B cell (primary cell): ENCODE data around the gene PAM16. TPM values are rescaled to one million over a fixed set of nuclear protein-coding genes. Genes with fewer than 3 reads are reported as not detected.

Experiments
- ATAC-seq: fragments of 200-7000 bp; cut with Tn5 transposase; one replicate; pipeline ENCODE4 v1.10.0; 2021; ENCODE audit warnings: low read depth, mild to moderate bottlenecking, moderate number of reproducible peaks, moderate library complexity
- CTCF ChIA-PET: fragments of 350-600 bp; sonication (Branson Sonifier 250); formaldehyde crosslinking; loops from one replicate; lab custom pipeline; 2021; ENCODE audit warnings: antibody characterized with exemption, inconsistent platforms; lab: Charles Lee
- POLR2A ChIA-PET: fragments of 350-600 bp; sonication (Branson Sonifier 250); formaldehyde crosslinking; loops from one replicate; lab custom pipeline; 2021; ENCODE audit warnings: antibody characterized with exemption; lab: Charles Lee
- DNase-seq: peaks from one replicate; pipeline ENCODE4 v3.0.0; 2013
- H2AFZ ChIP-seq: 2 replicates; pipeline ENCODE4 v1.6.1; 2012; ENCODE audit warnings: mild to moderate bottlenecking, low read depth, low read length; ENCODE audit not compliant: insufficient read depth, poor library complexity, severe bottlenecking
- H3K27ac ChIP-seq, 2 donors: 1 replicate in 1 of 2; 2 replicates in 1 of 2; pipeline ENCODE4 v1.5.1; 2012 to 2013; ENCODE audit warnings: low read length in 2 of 2, mild to moderate bottlenecking in 2 of 2, moderate library complexity in 1 of 2
- H3K27me3 ChIP-seq, 4 experiments: fragments of 200-600 bp in 1 of 4; sonication (generic) in 1 of 4; replicated peaks in 1 of 4; 1 replicate in 2 of 4; 2 replicates in 2 of 4; pipeline versions ENCODE4 v1.6.1 to v1.7.0; 2013 to 2016; ENCODE audit warnings: low read length in 3 of 4, mild to moderate bottlenecking in 2 of 4, mixed read lengths in 1 of 4, moderate library complexity in 1 of 4; ENCODE audit not compliant: insufficient read depth in 4 of 4, control insufficient read depth in 3 of 4; ENCODE audit errors: control extremely low read depth in 1 of 4
- H3K36me3 ChIP-seq, 2 experiments: replicated peaks in 1 of 2; 1 replicate in 1 of 2; 2 replicates in 1 of 2; pipeline versions ENCODE4 v1.6.1 to v1.7.1; 2013; ENCODE audit warnings: low read length in 1 of 2; ENCODE audit not compliant: insufficient read depth in 2 of 2, control insufficient read depth in 1 of 2; ENCODE audit errors: control extremely low read depth in 1 of 2, extremely low read depth in 1 of 2
- H3K4me1 ChIP-seq, 2 donors: fragments of 200-600 bp in 1 of 2; sonication (generic) in 1 of 2; 1 replicate in 1 of 2; 2 replicates in 1 of 2; pipeline versions ENCODE4 v1.5.1 to v1.6.1; 2013 to 2017; ENCODE audit warnings: low read length in 2 of 2; ENCODE audit not compliant: control insufficient read depth in 2 of 2, insufficient read depth in 2 of 2
- H3K4me2 ChIP-seq: replicated peaks from 2 replicates; pipeline ENCODE3; 2012; ENCODE audit warnings: mild to moderate bottlenecking, low read depth, low read length; ENCODE audit not compliant: poor library complexity, severe bottlenecking
- H3K4me3 ChIP-seq, 5 experiments: fragments of 200-600 bp in 1 of 5; sonication (generic) in 1 of 5; 1 replicate in 3 of 5; 2 replicates in 2 of 5; pipeline versions ENCODE4 v1.5.1 to v1.7.0; 2011 to 2016; ENCODE audit warnings: low read length in 4 of 5, mild to moderate bottlenecking in 4 of 5, low read depth in 2 of 5, control low read depth in 1 of 5, moderate library complexity in 1 of 5; ENCODE audit not compliant: insufficient read depth in 1 of 5; ENCODE audit errors: control extremely low read depth in 1 of 5, extremely low read depth in 1 of 5
- H3K79me2 ChIP-seq: fragments of 200-600 bp; sonication (generic); one replicate; pipeline ENCODE4 v1.6.0; 2016; ENCODE audit warnings: low read length; ENCODE audit not compliant: control insufficient read depth, insufficient read depth
- H3K9ac ChIP-seq: fragments of 200-600 bp; sonication (generic); 2 replicates; pipeline ENCODE4 v1.6.1; 2017; ENCODE audit warnings: mild to moderate bottlenecking, low read length, moderate library complexity
- H3K9me3 ChIP-seq, 3 donors: one replicate each; pipeline versions ENCODE4 v1.6.1 to v1.7.1; 2013; ENCODE audit warnings: low read length in 2 of 3; ENCODE audit not compliant: control insufficient read depth in 2 of 3, insufficient read depth in 1 of 3; ENCODE audit errors: control extremely low read depth in 1 of 3
- H4K20me1 ChIP-seq: 2 replicates; pipeline ENCODE4 v1.6.0; 2012; ENCODE audit warnings: mild to moderate bottlenecking, low read length; ENCODE audit not compliant: insufficient read depth, control insufficient read depth, poor library complexity, severe bottlenecking
- H3K27ac Mint-ChIP-seq: one replicate; pipeline ENCODE4 v1.8.0; 2021; ENCODE audit warnings: mixed read lengths
- H3K27me3 Mint-ChIP-seq: one replicate; pipeline ENCODE4 v1.8.0; 2021; ENCODE audit warnings: mixed read lengths
- H3K4me1 Mint-ChIP-seq: one replicate; pipeline ENCODE4 v1.8.0; 2021; ENCODE audit warnings: mixed read lengths
- H3K4me3 Mint-ChIP-seq: one replicate; pipeline ENCODE4 v1.8.0; 2021; ENCODE audit warnings: mixed read lengths
- H3K9me3 Mint-ChIP-seq: one replicate; pipeline ENCODE4 v1.8.0; 2022; ENCODE audit warnings: mixed read lengths; ENCODE audit not compliant: insufficient read depth
- EZH2 ChIP-seq: IDR thresholded peaks from 2 replicates; pipeline ENCODE4 v1.6.1; 2012; ENCODE audit warnings: borderline replicate concordance, low read depth, mild to moderate bottlenecking, moderate library complexity, low read length; ENCODE audit not compliant: insufficient read depth, poor library complexity, severe bottlenecking
- WGBS: methylation state at CpG from one replicate; pipeline ENCODE4 v1.1.5; 2013; ENCODE audit warnings: missing lambda C conversion rate; ENCODE audit not compliant: insufficient coverage; 5-methylcytosine and 5-hydroxymethylcytosine counted together
- intact Hi-C: fragments of 100-400 bp; cut with micrococcal nuclease; formaldehyde crosslinking; loops from one replicate; pipeline ENCODE4 v1.10.0; 2022
- polyA plus RNA-seq: library from polyadenylated mRNA; depleted of rRNA; stranded (reverse); fragments of >200 nt; gene quantifications from 2 replicates; pipeline ENCODE4 v1.2.3, GENCODE V29; 2012
- total RNA-seq, 2 donors: library from RNA; stranded (reverse); fragments of 120-200 nt in 1 of 2; gene quantifications; 1 replicate in 1 of 2; 2 replicates in 1 of 2; pipeline versions ENCODE4 v1.2.3 to v1.2.4, GENCODE V29; 2013 to 2022
- TF ChIP-seq, protein P1 (sequence below): fragments of 200-600 bp; IDR thresholded peaks from one replicate; pipeline ENCODE4 v1.8.0; 2022; ENCODE audit warnings: antibody characterized with exemption, mild to moderate bottlenecking

Gene PAM16
- total and polyA plus RNA-seq, 2 donors (not counting 1 experiment from before 2014, with no cell fraction given), result 57.3 to 64.1 TPM

- Histone ChIP-seq H3K9ac (no peak overlapping the region), H3K36me3 (peaks cover 0 to 11% of the 10 kb centered on the region in 2 experiments), H2AFZ (no peak overlapping the region), H3K27ac (no peak overlapping the region), H3K4me3 (no peak overlapping the region), H3K4me1 (no peaks in the 10 kb centered on the region), H3K4me2 (no peak overlapping the region), H4K20me1 (peaks cover 43% of the 10 kb centered on the region), H3K27me3 (no peaks in the 10 kb centered on the region), H3K79me2 (peaks cover 71% of the 10 kb centered on the region), H3K9me3 (no peaks in the 10 kb centered on the region)
- Mint-ChIP-seq H3K4me1 (peaks cover 3% of the 10 kb centered on the region), H3K4me3 (no peak overlapping the region), H3K9me3 (no peaks in the 10 kb centered on the region), H3K27me3 (no peaks in the 10 kb centered on the region), H3K27ac (no peak overlapping the region)
- intact Hi-C loops, result no loop called here
- ATAC-seq (no peak), DNase-seq (no peak)
- CTCF ChIA-PET, result no interaction called here
- POLR2A ChIA-PET, result no interaction called here
- WGBS, result 96% methylated on average over 5 of the region's 6 CpGs
- TF ChIP-seq EZH2, result no peak
- TF ChIP-seq, protein P1, sequence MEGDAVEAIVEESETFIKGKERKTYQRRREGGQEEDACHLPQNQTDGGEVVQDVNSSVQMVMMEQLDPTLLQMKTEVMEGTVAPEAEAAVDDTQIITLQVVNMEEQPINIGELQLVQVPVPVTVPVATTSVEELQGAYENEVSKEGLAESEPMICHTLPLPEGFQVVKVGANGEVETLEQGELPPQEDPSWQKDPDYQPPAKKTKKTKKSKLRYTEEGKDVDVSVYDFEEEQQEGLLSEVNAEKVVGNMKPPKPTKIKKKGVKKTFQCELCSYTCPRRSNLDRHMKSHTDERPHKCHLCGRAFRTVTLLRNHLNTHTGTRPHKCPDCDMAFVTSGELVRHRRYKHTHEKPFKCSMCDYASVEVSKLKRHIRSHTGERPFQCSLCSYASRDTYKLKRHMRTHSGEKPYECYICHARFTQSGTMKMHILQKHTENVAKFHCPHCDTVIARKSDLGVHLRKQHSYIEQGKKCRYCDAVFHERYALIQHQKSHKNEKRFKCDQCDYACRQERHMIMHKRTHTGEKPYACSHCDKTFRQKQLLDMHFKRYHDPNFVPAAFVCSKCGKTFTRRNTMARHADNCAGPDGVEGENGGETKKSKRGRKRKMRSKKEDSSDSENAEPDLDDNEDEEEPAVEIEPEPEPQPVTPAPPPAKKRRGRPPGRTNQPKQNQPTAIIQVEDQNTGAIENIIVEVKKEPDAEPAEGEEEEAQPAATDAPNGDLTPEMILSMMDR, result no peak
Observed at GRCh38 chr16:4340443-4340842, 10.7 kb downstream of the PAM16 start.

GRCh38 chr16:4339909-4340308 lies 11.2 kb downstream of the PAM16 start:
- Histone ChIP-seq H3K27me3 (no peaks in the 10 kb centered on the region), H4K20me1 (peaks cover 41% of the 10 kb centered on the region), H3K27ac (no peak overlapping the region), H3K4me2 (no peak overlapping the region), H3K79me2 (peaks cover 71% of the 10 kb centered on the region), H3K36me3 (peaks cover 0 to 11% of the 10 kb centered on the region in 2 experiments), H3K4me1 (no peaks in the 10 kb centered on the region), H3K9ac (no peak overlapping the region), H3K4me3 (no peak overlapping the region), H2AFZ (no peak overlapping the region), H3K9me3 (no peaks in the 10 kb centered on the region)
- DNase-seq, result no peak
- intact Hi-C loops, result no loop called here
- ChIA-PET CTCF (interaction anchor here (1.5 kb wide), 1 partner anchor 9 kb away, joined by 4 read pairs; no protein-coding TSS in a partner anchor), POLR2A (no interaction called here)
- no peaks in the 10 kb centered on the region for H3K27me3 Mint-ChIP-seq
- no peak overlapping the region for H3K27ac Mint-ChIP-seq
- H3K4me1 Mint-ChIP-seq, result peaks cover 2% of the 10 kb centered on the region
- H3K9me3 Mint-ChIP-seq, result no peaks in the 10 kb centered on the region
- ATAC-seq, result no peak
- no peak overlapping the region for H3K4me3 Mint-ChIP-seq
- no peak for TF ChIP-seq EZH2
- TF ChIP-seq, protein P1, result no peak
- 67% methylated on average over 13 of the region's 14 CpGs for WGBS
